Measurements from ENCODE around the gene ZFYVE28.

ZFYVE28 gene

GRCh38 chr4:2343476-2343875 is 75.0 kb downstream of the ZFYVE28 start:
- DNase-seq, result no peak

GRCh38 chr4:2341911-2342652 is 76.4 kb downstream of the ZFYVE28 start:
- no peak for DNase-seq

GRCh38 chr4:2341261-2341841 is 77.1 kb downstream of the ZFYVE28 start:
- DNase-seq, result no peak

- no peak for DNase-seq
These were observed 78.0 kb downstream of the ZFYVE28 start for GRCh38 chr4:2340272-2341061.

GRCh38 chr4:2339458-2340271 is 78.8 kb downstream of the ZFYVE28 start:
- no peak for DNase-seq

- DNase-seq, result no peak
These were observed 79.5 kb downstream of the ZFYVE28 start for GRCh38 chr4:2338754-2339457.

GRCh38 chr4:2337896-2338295 is 80.5 kb downstream of the ZFYVE28 start:
- no peak for DNase-seq

GRCh38 chr4:2337131-2337723 is 81.2 kb downstream of the ZFYVE28 start:
- no peak for DNase-seq

- DNase-seq, result no peak
These were observed 81.8 kb downstream of the ZFYVE28 start for GRCh38 chr4:2336659-2337058.

GRCh38 chr4:2335729-2336101 is 82.7 kb downstream of the ZFYVE28 start:
- no peak for DNase-seq

- DNase-seq, result no peak
These were observed 83.4 kb downstream of the ZFYVE28 start for GRCh38 chr4:2334826-2335728.

GRCh38 chr4:2333916-2334644 is 84.4 kb downstream of the ZFYVE28 start:
- DNase-seq, result no peak

GRCh38 chr4:2333356-2333841 is 85.0 kb downstream of the ZFYVE28 start:
- no peak for DNase-seq

GRCh38 chr4:2332976-2333319 is 85.5 kb downstream of the ZFYVE28 start:
- DNase-seq, result no peak

- DNase-seq, result no peak
These were observed 86.1 kb downstream of the ZFYVE28 start for GRCh38 chr4:2332201-2332975.

GRCh38 chr4:2331519-2332200 is 86.8 kb downstream of the ZFYVE28 start:
- DNase-seq, result no peak

- DNase-seq, result no peak
These were observed 87.4 kb downstream of the ZFYVE28 start for GRCh38 chr4:2331043-2331420.

- no peak for DNase-seq
These were observed 88.1 kb downstream of the ZFYVE28 start for GRCh38 chr4:2330091-2331042.
